Measurements from ENCODE around the gene CRYGB. TPM values are rescaled to one million over a fixed set of nuclear protein-coding genes. Genes with fewer than 3 reads are reported as not detected.
A peak's percentile ranks its signal among the peaks of the same experiment; 100 is the strongest.

The CRYGB gene, protein sequence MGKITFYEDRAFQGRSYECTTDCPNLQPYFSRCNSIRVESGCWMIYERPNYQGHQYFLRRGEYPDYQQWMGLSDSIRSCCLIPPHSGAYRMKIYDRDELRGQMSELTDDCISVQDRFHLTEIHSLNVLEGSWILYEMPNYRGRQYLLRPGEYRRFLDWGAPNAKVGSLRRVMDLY
- total RNA-seq (2014; rRNA removed), result not detected in 2 replicates
- not detected for polyA plus RNA-seq (2012)

- no peak for DNase-seq (ENCODE audit: low read depth)
Measured at GRCh38 chr2:208146006-208146405, at the start of gene CRYGB. Gene CRYGB, minus strand, starts transcription at chr2:208146158. Its CDS starts 38 bp downstream, at chr2:208146120.

- DNase-seq (ENCODE audit: low read depth), result no peak
Measured at GRCh38 chr2:208195531-208195930, 49.6 kb upstream of the CRYGB start.

GRCh38 chr2:208192611-208193236 lies 46.8 kb upstream of the CRYGB start:
- DNase-seq (ENCODE audit: low read depth), result no peak

- DNase-seq (ENCODE audit: low read depth), result no peak
Measured at GRCh38 chr2:208189810-208190503, 44.0 kb upstream of the CRYGB start, which contains the start of gene C2orf80. Gene C2orf80, minus strand, starts transcription at chr2:208190030. Its CDS starts 3,044 bp downstream, at chr2:208186986.

GRCh38 chr2:208189069-208189809 lies 43.3 kb upstream of the CRYGB start:
- no peak for DNase-seq (ENCODE audit: low read depth)

DNA sequence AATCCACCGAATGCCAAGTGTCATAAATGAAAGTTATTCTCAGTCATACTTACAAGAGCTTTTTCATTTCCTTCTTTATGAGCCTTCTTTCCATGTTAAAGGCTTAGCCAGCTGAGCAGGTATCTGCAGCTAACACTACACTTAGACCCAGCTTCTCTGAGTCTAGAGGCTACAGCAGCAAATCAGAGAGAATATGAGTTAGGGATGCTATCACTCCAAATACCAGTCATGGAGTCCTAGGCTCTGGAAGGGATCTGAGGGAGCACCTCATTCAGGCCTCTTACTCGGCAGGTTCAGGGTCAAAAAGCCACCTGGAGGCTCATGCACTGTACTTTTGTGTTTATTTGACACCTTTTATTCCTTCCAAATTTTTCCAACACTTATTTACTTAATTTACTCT lies 40.9 kb upstream of the CRYGB start:
- no peak for DNase-seq (ENCODE audit: low read depth)

DNA sequence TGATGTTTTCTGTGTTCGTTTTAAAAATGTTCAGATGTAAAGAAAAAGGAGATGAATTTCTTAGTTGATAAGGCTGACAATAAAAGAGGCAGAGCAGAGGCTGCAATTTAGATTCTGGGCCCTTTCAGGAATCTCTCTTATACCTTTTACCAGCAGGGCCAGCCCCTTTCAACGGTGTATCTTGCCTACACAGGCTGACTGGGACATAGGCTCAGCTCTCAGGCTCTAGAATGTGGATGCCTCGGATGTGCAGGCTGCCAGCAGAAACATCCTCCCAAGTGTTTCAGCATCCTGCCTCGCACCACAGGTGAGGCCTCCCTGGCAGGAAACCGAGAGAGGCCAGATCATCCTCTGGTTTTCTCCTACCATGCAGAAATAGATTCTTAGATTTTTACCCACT lies 40.5 kb upstream of the CRYGB start:
- DNase-seq (ENCODE audit: low read depth), result no peak

GRCh38 chr2:208183972-208184705 lies 38.2 kb upstream of the CRYGB start:
- DNase-seq (ENCODE audit: low read depth), result no peak

- no peak for DNase-seq (ENCODE audit: low read depth)
Measured at GRCh38 chr2:208183526-208183925, 37.6 kb upstream of the CRYGB start.

GRCh38 chr2:208182835-208183234 lies 36.9 kb upstream of the CRYGB start:
- DNase-seq (ENCODE audit: low read depth), result no peak

DNA sequence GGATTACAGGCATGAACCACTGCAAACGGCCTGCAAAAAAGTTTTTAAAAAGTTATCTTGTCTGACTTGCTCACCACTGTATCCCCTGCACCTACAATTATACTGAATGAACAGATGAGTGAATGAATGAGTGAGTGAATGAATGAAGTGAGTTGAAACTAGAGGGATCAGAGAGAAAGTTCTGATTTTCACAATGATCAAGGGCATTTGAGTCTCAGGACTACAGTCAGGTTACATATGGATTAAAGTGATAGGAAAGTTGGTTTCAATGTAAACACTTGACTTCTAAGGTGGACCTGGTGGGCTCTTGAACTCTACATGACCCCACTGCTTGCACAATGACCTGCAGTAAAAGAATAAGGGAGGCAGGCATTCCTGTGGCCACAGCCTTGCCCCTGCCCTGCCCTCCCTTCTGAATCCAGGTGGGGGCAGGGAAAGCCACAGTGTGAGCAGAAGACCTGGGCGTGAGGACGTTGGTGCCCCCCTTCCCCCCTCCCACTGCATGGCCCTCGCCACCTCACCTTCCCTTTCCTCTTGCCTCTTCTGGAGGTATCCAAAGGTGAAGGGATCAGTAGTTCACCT lies 33.2 kb upstream of the CRYGB start:
- no peak for DNase-seq (ENCODE audit: low read depth)

DNA sequence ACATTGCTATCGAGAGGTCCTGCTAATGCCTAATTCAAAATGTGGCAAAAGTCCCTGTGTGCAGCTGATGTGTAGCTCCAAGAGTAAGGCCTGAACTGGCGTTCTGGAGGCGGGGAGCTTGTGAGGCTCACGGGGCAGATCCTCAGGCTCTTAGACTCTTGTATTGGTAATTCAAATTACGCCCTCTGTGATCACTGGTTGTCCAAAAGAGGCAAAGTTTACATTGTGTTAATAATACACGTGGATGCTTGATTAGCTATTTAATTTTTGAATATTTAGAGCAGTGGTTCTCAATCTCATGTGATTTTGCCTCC lies 29.8 kb upstream of the CRYGB start:
- DNase-seq (ENCODE audit: low read depth), result no peak

- peak; percentile 75 for DNase-seq (ENCODE audit: low read depth)
Measured at GRCh38 chr2:208175069-208175839, 29.3 kb upstream of the CRYGB start.

GRCh38 chr2:208174144-208174543 lies 28.2 kb upstream of the CRYGB start:
- DNase-seq (ENCODE audit: low read depth), result no peak

DNA sequence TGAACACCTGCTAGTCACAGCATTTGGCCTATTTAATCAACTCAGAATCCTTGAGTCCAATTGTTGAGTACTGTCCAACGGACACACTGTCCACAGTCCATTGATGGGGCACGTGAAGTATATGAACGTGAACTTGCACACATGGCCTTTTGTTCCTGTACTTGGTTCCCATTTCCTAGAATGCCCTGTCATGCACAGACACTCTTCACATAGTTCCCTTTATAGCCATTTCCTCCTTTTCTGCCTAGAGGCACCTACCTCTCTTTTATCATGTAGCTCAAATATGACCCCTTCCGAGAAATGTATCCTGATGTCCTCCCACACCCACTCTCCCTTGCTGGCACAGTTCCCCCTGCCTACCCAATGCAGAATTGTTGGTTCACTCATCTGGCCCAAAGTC lies 26.2 kb upstream of the CRYGB start:
- no peak for DNase-seq (ENCODE audit: low read depth)

GRCh38 chr2:208164951-208165755 lies 19.2 kb upstream of the CRYGB start:
- no peak for DNase-seq (ENCODE audit: low read depth)

- DNase-seq (ENCODE audit: low read depth), result no peak
Measured at GRCh38 chr2:208163489-208163888, 17.5 kb upstream of the CRYGB start, which contains the start of gene CRYGA. Gene CRYGA, minus strand, starts transcription at chr2:208163589. Its CDS starts 33 bp downstream, at chr2:208163556.

DNA sequence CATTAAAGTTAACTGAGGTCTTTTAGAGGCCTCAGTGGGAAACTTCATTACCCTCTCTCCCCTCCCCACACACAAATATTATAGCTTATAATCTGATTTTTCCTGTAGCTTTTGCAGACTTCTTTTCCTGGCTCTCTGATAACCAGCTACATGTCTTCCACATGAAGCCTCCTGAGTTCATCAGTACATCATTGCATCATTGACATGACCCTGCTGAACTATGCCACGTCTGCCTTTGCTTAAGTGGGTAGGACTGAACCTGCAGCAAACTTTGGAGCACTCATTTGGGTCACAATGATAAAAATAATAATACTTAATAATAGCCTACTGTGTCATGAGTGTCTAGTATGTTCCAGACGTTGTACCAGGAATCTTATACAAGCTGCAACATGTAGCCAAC lies 10.5 kb upstream of the CRYGB start:
- DNase-seq (ENCODE audit: low read depth), result no peak

GRCh38 chr2:208153156-208153555 lies 7.2 kb upstream of the CRYGB start:
- no peak for DNase-seq (ENCODE audit: low read depth)
